ENCODE measurements around the gene CREBRF.

DNA sequence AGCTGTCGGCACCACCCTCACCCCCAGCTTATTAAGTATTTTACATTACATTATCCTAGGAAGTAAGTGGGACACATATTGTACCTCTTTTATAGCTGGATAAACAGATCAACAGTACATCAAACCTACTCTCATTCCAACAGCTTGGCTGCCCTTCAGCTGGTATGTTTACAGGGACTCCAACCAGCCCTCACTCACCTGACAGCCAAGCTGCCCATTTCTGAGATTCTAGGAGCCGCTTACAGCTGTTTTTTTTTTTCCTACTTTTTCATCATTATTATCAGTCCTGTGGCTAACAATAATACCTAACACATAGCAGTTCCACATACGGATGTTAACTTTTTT is 13.4 kb upstream of the CREBRF start:
- TF ChIP-seq, protein P1, sequence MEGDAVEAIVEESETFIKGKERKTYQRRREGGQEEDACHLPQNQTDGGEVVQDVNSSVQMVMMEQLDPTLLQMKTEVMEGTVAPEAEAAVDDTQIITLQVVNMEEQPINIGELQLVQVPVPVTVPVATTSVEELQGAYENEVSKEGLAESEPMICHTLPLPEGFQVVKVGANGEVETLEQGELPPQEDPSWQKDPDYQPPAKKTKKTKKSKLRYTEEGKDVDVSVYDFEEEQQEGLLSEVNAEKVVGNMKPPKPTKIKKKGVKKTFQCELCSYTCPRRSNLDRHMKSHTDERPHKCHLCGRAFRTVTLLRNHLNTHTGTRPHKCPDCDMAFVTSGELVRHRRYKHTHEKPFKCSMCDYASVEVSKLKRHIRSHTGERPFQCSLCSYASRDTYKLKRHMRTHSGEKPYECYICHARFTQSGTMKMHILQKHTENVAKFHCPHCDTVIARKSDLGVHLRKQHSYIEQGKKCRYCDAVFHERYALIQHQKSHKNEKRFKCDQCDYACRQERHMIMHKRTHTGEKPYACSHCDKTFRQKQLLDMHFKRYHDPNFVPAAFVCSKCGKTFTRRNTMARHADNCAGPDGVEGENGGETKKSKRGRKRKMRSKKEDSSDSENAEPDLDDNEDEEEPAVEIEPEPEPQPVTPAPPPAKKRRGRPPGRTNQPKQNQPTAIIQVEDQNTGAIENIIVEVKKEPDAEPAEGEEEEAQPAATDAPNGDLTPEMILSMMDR (conservative IDR thresholded peaks at IDR 0.05; ENCODE audit: low read depth in 2 of 2), result no peak
- TF ChIP-seq EZH2phosphoT487 (IDR thresholded peaks at IDR 0.05; ENCODE audit: unreplicated experiment) (no peak), STAT1 (IDR thresholded peaks at IDR 0.05; ENCODE audit: unreplicated experiment) (no peak), CREB1 (CRISPR knock-in tag; IDR thresholded peaks at IDR 0.05; ENCODE audit: low read depth) (no peak), JUNB (IDR thresholded peaks at IDR 0.05; ENCODE audit: unreplicated experiment) (no peak), POLR2AphosphoS5 (IDR thresholded peaks at IDR 0.05; ENCODE audit: low read depth) (no peak), EZH2 (IDR thresholded peaks at IDR 0.05; ENCODE audit: low read depth, unreplicated experiment) (no peak), ZNF331 (CRISPR knock-in tag; IDR thresholded peaks at IDR 0.05; ENCODE audit: low read depth) (no peak)
- TF ChIP-seq, protein P2, sequence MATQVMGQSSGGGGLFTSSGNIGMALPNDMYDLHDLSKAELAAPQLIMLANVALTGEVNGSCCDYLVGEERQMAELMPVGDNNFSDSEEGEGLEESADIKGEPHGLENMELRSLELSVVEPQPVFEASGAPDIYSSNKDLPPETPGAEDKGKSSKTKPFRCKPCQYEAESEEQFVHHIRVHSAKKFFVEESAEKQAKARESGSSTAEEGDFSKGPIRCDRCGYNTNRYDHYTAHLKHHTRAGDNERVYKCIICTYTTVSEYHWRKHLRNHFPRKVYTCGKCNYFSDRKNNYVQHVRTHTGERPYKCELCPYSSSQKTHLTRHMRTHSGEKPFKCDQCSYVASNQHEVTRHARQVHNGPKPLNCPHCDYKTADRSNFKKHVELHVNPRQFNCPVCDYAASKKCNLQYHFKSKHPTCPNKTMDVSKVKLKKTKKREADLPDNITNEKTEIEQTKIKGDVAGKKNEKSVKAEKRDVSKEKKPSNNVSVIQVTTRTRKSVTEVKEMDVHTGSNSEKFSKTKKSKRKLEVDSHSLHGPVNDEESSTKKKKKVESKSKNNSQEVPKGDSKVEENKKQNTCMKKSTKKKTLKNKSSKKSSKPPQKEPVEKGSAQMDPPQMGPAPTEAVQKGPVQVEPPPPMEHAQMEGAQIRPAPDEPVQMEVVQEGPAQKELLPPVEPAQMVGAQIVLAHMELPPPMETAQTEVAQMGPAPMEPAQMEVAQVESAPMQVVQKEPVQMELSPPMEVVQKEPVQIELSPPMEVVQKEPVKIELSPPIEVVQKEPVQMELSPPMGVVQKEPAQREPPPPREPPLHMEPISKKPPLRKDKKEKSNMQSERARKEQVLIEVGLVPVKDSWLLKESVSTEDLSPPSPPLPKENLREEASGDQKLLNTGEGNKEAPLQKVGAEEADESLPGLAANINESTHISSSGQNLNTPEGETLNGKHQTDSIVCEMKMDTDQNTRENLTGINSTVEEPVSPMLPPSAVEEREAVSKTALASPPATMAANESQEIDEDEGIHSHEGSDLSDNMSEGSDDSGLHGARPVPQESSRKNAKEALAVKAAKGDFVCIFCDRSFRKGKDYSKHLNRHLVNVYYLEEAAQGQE (IDR thresholded peaks at IDR 0.05; ENCODE audit: unreplicated experiment), result no peak
